Right renal pelvis (tissue), 4 donors: ENCODE measurements around the gene SLC25A44. TPM values are rescaled to one million over a fixed set of nuclear protein-coding genes. Genes with fewer than 3 reads are reported as not detected.

Experiments used
- DNase-seq, 4 donors: peaks; one replicate each; pipeline ENCODE4 v3.0.0-alpha.2; 2013; ENCODE audit warnings: low read depth in 4 of 4, low spot score in 3 of 4, missing footprints in 1 of 4
- polyA plus RNA-seq, 4 donors: library from polyadenylated mRNA; unstranded; fragments of 120-200 nt; gene quantifications; one replicate each; pipeline ENCODE4 v1.2.1, GENCODE V29; 2013; ENCODE audit not compliant: insufficient read length in 4 of 4

The SLC25A44 gene
- 10 to 100 TPM; 26.9 to 32.7 (median 30.7) TPM for polyA plus RNA-seq

GRCh38 chr1:156193488-156194299 lies at the start of gene SLC25A44:
Gene SLC25A44, plus strand, starts transcription at chr1:156194104. Its CDS starts 5,744 bp downstream, at chr1:156199848.
- DNase-seq: peak; percentile 97 to 99 (median 98)

DNA sequence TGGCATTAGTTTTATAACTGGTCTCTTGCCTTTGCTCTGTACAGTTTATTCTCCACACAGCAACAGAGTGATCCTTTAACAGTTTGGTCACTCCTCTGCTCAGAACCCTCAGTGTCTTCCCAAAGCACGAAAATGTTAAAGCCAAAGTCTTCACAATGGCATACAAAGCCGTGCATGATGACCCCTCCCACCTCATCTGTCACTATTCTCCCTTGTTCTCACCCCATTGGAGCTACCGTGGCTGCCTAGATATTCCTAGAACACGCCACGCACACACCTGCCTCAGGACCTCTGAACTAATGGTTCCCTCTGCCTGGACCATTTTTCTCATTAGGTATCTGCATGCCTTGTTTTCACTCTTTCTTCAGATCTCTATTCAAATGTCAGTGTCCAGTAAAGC lies 49.2 kb upstream of the SLC25A44 start:
- no peak for DNase-seq

GRCh38 chr1:156145650-156146019 lies 48.3 kb upstream of the SLC25A44 start:
- no peak for DNase-seq

DNA sequence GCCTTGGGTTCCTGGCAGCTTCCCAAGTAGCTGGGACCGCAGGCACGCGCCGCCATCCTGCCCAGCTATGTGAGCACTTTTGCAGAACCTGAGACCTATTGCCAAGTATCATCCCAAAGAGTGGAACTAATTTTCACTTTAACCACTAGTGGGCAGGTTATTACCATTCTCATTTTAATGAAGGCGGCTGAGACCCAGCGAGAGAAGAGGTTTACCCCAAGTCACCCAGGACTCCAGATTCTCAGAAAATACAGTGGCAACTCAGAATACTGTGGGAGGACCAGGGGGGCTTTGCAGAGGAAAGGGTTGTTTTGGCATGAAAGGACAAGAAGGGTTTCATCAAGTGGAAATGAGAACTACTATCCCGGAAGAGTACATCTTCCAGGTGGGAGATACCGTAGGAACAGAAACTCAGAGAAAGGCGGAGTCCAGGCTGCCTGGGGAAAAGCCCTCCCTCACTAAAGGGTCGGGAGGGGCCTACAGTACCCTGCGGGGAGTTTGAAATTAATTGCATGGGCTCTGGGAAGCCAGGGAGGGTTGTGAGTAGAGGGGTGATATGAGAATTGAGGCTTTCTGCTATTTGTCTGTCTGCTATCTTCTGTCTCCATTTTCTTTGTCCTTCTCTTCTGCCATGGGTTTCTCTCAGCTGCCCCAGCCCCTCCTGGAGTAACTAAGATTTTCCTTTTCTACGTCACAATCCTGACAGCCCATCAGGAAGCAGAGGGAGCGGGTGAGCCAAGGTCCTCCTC lies 47.7 kb upstream of the SLC25A44 start:
- DNase-seq: no peak

DNA sequence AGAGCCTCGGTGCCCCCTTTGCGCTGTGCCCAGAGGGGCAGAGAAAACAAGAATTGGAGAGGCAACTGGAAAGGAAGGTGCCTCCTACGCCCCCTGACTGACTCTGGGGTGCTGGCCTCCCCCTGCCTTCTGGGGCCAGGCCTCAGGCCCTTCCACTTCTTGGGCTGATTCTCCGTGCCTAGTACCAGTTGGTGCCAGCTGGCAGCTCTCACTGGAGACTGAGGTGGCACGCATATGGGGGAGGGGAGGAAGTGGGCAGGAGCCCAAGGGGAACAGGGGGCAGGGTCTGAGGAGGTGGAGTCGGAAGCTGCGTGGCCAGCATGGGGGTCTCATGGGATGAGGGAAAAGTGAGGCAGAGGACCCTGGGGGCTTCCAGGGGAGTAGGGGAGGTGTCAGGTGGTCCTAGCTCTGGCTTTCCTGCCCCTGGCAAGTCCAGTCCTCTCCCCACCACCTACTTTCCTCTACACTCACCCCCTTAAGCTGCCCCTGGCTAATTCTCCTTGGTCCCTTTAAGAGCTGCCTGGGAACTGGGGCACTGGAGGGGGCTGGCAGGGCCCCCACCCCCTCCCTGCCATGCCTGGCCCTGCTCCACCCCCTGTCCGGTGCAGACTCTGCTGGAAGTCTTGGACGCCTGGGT lies 47.0 kb upstream of the SLC25A44 start:
- DNase-seq: no peak

DNA sequence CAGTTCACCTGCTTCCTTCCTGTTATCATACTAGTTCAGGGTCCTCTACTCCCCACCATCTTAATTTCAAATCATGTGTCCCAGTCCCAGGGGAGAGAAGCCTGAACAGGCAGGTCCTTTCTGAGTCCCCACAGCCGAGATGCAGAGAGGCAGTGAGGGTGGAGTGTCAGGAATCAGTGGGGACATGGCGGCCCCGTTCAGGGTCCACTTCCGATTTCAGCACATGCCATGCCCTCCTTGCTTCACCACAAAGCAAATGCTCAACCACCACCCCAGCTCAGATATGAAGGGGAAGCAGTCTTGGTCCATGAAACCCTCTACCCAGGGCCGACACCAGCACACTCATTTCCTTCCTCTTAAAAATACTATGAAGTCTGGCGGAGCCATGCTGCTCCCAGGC lies 45.7 kb upstream of the SLC25A44 start:
- no peak for DNase-seq

DNA sequence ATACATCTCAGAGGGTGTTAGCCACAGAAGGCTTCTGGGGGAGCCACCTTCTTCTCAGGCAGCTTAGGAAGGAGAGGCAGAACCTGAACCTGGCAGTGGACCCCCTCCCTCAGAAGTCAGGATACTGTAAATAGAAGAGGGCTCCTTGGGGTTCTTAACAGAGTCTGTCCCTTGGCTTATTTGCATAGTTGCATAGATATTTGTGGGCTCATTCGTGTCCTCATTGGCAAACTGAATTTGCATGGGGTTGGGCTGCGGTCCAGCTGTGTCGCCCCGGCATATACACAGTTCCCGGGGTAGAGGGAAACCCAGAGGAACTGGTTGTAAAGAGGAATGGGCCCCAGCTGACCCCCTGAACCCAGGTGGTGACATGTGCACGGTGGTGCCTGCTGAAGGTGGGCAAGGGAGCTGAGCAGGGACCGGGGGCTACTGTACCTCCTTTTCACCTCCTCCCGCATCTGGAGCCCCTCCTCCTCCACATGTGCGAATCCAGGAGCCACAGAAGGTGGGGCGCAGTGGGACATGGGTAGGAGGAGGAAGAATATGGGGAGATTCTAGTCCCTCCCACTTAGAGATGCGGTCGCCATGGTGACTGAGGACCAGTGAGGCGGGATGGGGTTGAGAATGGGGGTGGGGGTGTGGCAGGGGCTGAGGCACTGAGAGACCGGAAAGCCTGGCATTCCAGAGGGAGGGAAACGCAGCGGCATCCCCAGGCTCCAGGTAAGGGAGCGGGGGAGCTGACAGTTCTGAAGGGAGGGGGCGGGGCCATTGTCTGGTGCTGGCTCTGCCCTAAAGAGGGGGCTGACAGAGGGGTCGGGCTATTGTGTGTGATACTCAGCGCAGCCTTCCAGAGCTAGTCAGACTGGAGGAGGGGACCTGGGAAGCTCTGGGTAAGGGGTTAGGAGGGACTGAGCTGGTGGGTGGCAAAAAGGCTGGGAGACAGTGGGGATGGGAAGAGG lies 44.3 kb upstream of the SLC25A44 start:
- no peak for DNase-seq

DNA sequence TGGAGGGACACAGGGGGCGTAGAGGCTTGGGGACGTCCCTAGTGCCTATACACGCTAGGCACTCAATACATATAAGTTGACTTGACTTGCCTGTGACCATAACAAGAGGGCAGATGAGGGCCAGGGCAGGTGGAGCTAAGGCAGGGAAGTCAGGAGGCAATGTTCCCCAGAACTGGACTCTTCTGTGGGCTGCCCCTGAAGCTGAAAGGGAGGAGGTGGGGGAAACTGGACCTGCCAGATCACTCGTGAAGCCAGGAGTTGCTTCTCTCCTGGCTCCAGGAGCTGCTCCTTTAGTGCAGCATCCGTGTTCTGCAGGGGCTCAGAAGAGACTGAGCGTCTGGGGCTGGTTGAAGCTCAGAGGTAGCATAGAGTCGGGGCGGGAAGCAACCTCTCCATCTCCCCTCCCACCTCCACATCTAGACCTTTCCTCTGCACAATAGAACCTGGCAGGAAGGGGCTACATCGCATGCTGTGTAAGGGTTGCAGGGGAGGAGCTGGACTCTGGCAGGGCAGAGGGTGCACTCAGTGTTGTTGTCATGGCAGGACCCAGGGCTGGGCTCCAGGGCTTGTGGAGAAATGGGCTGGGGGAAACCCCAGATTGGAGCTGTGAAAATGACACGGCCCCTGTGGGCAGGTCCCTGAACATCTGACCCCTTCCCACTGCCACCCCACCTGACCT lies 43.4 kb upstream of the SLC25A44 start:
- DNase-seq: no peak

GRCh38 chr1:156151093-156151688 lies 42.7 kb upstream of the SLC25A44 start:
- no peak for DNase-seq

GRCh38 chr1:156152628-156153027 lies 41.3 kb upstream of the SLC25A44 start:
- DNase-seq: no peak

DNA sequence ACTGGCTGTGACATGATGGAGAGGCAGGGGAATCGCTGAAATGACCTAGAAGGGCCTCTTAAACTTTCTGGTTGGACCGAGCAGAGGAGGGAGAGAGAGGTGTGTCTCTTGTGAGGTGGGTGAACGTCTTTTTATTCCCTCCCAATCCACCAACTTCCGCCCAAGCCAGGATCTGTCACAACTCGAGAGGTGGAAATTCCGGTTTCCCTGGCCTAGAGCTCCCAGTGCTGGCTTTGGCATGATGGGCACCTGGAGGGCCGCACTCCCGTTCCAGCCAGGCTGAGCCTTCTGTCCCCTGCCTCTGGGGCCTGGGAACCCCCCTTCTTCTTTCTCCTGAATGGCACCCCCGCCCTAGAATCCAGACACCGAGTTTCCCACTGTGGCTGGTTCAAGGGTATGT lies 40.5 kb upstream of the SLC25A44 start, which contains the start of gene SEMA4A:
Gene SEMA4A (plus strand): TSS at position 224 of the 400 bp plus-strand sequence. CDS start 994 bp downstream, outside the sequence.
- no peak for DNase-seq

- no peak for DNase-seq
Observed at GRCh38 chr1:156154317-156154749, 39.6 kb upstream of the SLC25A44 start.

GRCh38 chr1:156155756-156156510 lies 38.0 kb upstream of the SLC25A44 start:
- DNase-seq: no peak

GRCh38 chr1:156157506-156157905 lies 36.4 kb upstream of the SLC25A44 start:
- DNase-seq: no peak

DNA sequence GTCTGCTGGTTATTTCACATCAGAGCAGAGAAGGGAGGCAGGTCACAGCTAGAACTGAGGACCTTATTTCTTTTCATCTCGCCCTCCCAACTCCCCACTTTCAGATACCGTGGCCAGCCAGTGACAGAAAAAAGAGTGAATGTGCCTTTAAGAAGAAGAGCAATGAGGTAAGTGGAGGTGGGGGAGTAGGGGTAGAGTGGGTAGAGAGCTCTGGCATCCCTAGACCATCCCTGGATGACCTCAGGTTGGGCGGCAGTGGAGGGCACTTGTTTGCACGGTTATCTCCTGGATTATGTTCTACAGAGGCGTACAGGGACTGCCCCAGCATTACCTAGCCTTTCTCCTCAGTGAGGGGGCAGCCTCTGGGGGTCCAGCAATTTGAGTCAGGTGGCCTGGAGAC lies 35.9 kb upstream of the SLC25A44 start:
- DNase-seq: no peak

GRCh38 chr1:156160000-156160742 lies 33.7 kb upstream of the SLC25A44 start:
- no peak for DNase-seq

DNA sequence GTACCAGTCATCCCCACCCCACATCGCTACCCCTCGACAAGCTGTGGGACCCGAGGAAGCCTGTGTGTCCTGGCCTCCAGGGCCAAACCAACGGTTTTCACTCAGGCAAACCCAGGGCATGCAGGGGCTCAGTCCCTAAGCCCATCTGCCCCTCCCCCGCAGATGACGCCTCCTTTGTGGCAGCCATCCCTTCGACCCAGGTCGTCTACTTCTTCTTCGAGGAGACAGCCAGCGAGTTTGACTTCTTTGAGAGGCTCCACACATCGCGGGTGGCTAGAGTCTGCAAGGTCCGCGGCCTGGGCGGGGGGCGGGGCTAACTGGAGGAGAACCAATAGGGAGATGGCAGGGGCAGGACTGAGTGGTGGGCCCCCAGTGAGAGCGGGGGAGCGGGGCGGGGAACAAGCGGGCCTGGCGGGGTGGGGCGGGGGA lies 33.1 kb upstream of the SLC25A44 start:
- DNase-seq: peak in 2 of 4 donors; percentile 70 to 75
